Bronchial epithelial cell (primary cell): Measurements from ENCODE around the gene C12orf57. TPM values are rescaled to one million over a fixed set of nuclear protein-coding genes. Genes with fewer than 3 reads are reported as not detected.
A peak's percentile ranks its signal among the peaks of the same experiment; 100 is the strongest.

Experiments used
- DNase-seq: peaks from one replicate; pipeline ENCODE4 v3.0.0-alpha.2; 2010; ENCODE audit warnings: low read depth
- FAIRE-seq: peaks from 2 replicates; lab custom pipeline; 2011; peaks lifted over from hg19 to GRCh38; lab: Jason Lieb, UNC
- H3K27me3 ChIP-seq: 2 replicates; pipeline ENCODE4 v1.5.1; 2011; ENCODE audit warnings: low read length; ENCODE audit not compliant: control insufficient read depth, insufficient read depth
- H3K36me3 ChIP-seq: 2 replicates; pipeline ENCODE4 v1.5.1; 2011; ENCODE audit warnings: low read length; ENCODE audit not compliant: control insufficient read depth, insufficient read depth
- H3K4me3 ChIP-seq: 2 replicates; pipeline ENCODE4 v1.5.1; 2011; ENCODE audit warnings: mild to moderate bottlenecking, low read depth, low read length, control low read depth
- total RNA-seq: library from RNA; depleted of rRNA; stranded (reverse); fragments of >200 nt; gene quantifications from 2 replicates; pipeline ENCODE4 v1.2.1, GENCODE V29; 2014
- TF ChIP-seq, protein P1 (sequence below): IDR thresholded peaks from 2 replicates; pipeline ENCODE4 v1.5.1; 2011; ENCODE audit warnings: mild to moderate bottlenecking, moderate library complexity, low read length, control low read depth, inconsistent platforms; ENCODE audit not compliant: insufficient read depth, severe bottlenecking

C12orf57 gene
- total RNA-seq, 1 donor from 2014 or later = 161 TPM

DNA sequence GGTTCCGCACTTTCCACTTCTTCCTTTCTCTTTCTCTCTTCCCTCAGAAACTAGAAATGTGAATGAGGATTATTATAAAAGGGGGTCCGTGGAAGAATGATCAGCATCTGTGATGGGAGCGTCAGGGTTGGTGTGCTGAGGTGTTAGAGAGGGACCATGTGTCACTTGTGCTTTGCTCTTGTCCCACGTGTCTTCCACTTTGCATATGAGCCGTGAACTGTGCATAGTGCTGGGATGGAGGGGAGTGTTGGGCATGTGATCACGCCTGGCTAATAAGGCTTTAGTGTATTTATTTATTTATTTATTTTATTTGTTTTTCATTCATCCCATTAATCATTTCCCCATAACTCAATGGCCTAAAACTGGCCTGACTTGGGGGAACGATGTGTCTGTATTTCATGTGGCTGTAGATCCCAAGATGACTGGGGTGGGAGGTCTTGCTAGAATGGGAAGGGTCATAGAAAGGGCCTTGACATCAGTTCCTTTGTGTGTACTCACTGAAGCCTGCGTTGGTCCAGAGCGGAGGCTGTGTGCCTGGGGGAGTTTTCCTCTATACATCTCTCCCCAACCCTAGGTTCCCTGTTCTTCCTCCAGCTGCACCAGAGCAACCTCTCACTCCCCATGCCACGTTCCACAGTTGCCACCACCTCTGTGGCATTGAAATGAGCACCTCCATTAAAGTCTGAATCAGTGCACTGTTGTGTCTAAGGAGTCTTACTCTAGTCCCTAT, 20.7 kb upstream of the C12orf57 start:
- no peaks in the 10 kb centered on the region for H3K36me3 ChIP-seq
- DNase-seq (no peak), FAIRE-seq (no peak)
- H3K4me3 ChIP-seq = no peak overlapping the region
- TF ChIP-seq, protein P1, sequence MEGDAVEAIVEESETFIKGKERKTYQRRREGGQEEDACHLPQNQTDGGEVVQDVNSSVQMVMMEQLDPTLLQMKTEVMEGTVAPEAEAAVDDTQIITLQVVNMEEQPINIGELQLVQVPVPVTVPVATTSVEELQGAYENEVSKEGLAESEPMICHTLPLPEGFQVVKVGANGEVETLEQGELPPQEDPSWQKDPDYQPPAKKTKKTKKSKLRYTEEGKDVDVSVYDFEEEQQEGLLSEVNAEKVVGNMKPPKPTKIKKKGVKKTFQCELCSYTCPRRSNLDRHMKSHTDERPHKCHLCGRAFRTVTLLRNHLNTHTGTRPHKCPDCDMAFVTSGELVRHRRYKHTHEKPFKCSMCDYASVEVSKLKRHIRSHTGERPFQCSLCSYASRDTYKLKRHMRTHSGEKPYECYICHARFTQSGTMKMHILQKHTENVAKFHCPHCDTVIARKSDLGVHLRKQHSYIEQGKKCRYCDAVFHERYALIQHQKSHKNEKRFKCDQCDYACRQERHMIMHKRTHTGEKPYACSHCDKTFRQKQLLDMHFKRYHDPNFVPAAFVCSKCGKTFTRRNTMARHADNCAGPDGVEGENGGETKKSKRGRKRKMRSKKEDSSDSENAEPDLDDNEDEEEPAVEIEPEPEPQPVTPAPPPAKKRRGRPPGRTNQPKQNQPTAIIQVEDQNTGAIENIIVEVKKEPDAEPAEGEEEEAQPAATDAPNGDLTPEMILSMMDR = no peak
- no peaks in the 10 kb centered on the region for H3K27me3 ChIP-seq

DNA sequence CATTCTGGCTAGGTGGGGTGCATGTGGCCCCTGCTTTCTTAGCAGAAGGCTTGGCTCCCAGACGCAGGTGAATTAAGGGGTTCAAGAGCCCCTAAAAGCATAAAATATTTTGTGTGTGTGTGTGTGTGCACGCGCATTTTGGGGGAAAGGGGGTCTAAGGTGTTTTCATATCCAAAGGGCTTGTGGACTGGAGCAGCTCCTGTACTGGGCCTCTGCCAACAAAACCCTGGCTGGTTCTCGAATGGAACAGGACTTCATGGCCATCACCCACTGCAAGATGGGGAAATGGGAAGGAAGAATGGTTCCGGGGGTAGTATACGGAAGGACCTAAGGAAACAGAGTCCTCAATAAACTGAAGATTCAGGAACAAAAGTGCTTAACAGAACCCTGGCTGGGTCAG, 20.0 kb upstream of the C12orf57 start:
- TF ChIP-seq, protein P1 = no peak
- H3K4me3 ChIP-seq = no peak overlapping the region
- FAIRE-seq = no peak
- H3K27me3 ChIP-seq = no peaks in the 10 kb centered on the region
- no peaks in the 10 kb centered on the region for H3K36me3 ChIP-seq
- no peak for DNase-seq

DNA sequence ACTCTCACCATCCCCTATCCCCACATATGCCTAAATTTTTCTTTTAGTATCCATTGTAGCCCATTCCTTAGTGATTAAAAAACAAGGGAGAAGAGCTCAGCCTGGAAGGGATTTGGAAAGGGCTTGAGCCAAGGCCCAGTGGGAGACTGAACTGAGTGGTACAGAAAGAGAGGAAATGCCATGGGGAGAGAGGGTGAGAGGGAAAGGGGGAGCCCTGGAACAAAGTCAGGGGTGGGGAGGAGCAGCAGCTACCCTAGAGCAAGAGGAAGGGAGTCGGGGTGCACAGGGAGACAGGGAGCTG, 18.6 kb upstream of the C12orf57 start:
- Histone ChIP-seq H3K4me3 (no peak overlapping the region), H3K27me3 (no peaks in the 10 kb centered on the region), H3K36me3 (no peaks in the 10 kb centered on the region)
- FAIRE-seq (no peak), DNase-seq (no peak)
- TF ChIP-seq, protein P1 = no peak

DNA sequence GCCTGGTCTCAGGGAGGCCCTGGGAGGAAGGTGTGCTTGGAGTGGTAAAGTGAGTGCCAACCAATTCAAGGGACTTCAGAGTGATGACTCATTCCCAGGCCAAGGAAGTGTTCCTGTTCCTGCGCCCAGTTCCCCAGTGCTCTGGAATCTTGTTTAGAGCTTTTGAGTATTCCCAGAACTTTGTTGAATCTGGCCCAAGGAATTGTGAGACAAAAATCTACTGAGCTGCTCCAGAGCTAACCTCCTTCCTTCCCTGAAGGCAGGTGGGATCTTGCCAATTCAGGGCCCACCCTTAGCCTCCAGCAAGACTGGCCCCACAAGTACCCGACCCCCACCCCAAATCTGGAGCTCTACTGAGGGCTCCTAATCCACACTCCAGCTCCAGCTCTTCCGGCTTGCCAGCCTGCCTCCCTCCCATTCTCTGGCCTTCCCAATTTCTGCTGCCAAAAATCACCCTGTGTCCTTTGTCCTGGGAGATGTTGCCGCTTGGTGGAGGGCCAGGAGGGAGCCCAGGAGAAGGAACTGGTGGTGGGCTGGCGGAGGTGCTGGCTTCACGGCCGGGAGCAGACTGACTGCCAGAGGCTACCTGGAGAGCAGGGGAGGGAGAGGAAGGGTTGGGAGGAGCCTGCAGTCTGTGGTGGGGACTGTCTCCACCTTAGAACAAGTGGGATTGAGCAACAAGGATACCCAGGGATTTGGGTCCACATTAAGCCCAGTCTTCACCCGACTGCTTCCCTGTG, 18.1 kb upstream of the C12orf57 start:
- DNase-seq (peak; percentile 87), FAIRE-seq (peak; percentile 76)
- TF ChIP-seq, protein P1 = no peak
- peak overlapping the region; percentile 20 for H3K4me3 ChIP-seq
- no peaks in the 10 kb centered on the region for H3K27me3 ChIP-seq
- H3K36me3 ChIP-seq = no peaks in the 10 kb centered on the region

DNA sequence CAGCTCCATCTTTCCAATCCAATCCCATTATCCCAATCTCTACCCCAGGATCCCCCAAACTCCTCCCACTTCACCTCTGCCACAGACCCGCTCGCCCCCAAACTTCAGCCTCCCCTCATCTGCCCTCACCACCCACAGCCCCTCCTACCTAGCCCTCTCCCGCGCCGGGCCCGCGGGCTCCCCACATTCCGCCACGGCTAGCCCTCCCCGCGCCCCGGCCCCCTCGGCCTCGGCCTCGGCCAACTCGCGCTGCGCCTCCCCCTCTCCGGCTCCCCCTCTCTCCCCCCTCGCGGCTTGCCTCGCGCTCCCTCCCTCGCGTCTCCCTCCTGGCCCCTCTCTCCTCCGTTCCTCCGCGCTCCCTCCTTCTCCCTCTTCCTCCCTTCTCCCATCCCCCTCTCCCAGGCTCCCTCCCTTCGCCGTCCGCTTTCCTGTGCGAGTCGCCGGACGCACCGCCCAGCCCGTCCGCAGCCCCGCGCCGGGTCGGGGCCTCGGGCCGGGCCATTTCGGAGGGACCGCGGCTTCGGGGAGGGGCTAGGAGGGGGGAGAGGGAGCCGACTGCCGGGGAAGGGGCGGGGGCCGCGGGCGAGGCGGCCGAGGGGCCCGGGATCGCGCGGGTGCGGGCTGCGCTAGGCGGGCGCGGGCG, 16.3 kb upstream of the C12orf57 start, which contains the start of gene ATN1:
TSS of gene ATN1 (plus strand) at position 581 of the 643 bp plus-strand sequence. CDS start 6,043 bp downstream, outside the sequence.
- Histone ChIP-seq H3K27me3 (no peaks in the 10 kb centered on the region), H3K36me3 (no peaks in the 10 kb centered on the region), H3K4me3 (peak within 1 kb of the TSS; percentile 69)
- TF ChIP-seq, protein P1 = no peak
- DNase-seq (no peak), FAIRE-seq (no peak)
